Right atrium auricular region (tissue), 2 donors: ENCODE results near the gene STN1. TPM values are rescaled to one million over a fixed set of nuclear protein-coding genes. Genes with fewer than 3 reads are reported as not detected.

ENCODE experiments used
- DNase-seq: peaks from one replicate; pipeline ENCODE4 v3.0.0-alpha.2; 2019; ENCODE audit warnings: low spot score
- H3K27ac ChIP-seq, 2 donors: fragments of 200-600 bp; sonication (generic); 1 replicate in 1 of 2; 2 replicates in 1 of 2; pipeline ENCODE4 v1.5.1; 2016 to 2019
- H3K27me3 ChIP-seq, 2 donors: fragments of 200-600 bp; sonication (generic); one replicate each; pipeline versions ENCODE4 v1.5.1 to v1.6.0; 2017 to 2019
- H3K36me3 ChIP-seq: fragments of 200-600 bp; sonication (generic); one replicate; pipeline ENCODE4 v1.5.1; 2016
- H3K4me1 ChIP-seq, 2 donors: fragments of 200-600 bp; sonication (generic); one replicate each; pipeline versions ENCODE4 v1.5.1 to v1.6.0; 2017 to 2019
- H3K4me3 ChIP-seq, 2 donors: fragments of 200-600 bp; sonication (generic); 1 replicate in 1 of 2; 2 replicates in 1 of 2; pipeline ENCODE4 v1.5.1; 2017 to 2019; ENCODE audit warnings: mild to moderate bottlenecking in 1 of 2, moderate library complexity in 1 of 2
- H3K9me3 ChIP-seq, 2 donors: fragments of 200-600 bp; sonication (generic); one replicate each; pipeline ENCODE4 v1.5.1; 2019
- total RNA-seq, 2 donors: library from RNA; depleted of rRNA; stranded (reverse); fragments of >200 nt; gene quantifications; one replicate each; pipeline ENCODE4 v1.1.0, GENCODE V29; 2016
- TF ChIP-seq, protein P1 (sequence below), 2 donors: fragments of 200-600 bp; sonication (generic); IDR thresholded peaks; one replicate each; pipeline ENCODE4 v1.5.1; 2019; ENCODE audit warnings: antibody characterized with exemption in 2 of 2

The STN1 gene
- total RNA-seq, 2 donors from 2014 or later = 26.8 to 35.3 TPM

DNA sequence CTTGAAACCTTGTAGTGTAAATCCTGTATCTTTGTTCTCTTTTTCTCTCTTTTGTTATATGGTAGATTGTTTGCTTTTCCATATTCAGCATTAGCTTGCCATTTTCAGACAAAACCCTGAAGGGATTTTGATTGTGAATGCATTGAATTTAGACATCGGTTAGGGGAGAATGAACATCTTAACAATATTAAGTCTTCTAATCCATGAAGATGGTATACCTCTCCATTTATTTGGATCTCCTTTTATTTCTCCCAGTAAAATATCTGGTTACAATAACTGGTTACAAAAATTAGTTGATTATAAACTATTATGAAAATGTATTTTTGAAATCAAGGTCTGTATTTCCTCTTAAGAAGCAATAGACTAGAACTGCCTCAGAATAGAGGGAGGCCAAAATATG lies 36.6 kb upstream of the STN1 start:
- TF ChIP-seq, protein P1, sequence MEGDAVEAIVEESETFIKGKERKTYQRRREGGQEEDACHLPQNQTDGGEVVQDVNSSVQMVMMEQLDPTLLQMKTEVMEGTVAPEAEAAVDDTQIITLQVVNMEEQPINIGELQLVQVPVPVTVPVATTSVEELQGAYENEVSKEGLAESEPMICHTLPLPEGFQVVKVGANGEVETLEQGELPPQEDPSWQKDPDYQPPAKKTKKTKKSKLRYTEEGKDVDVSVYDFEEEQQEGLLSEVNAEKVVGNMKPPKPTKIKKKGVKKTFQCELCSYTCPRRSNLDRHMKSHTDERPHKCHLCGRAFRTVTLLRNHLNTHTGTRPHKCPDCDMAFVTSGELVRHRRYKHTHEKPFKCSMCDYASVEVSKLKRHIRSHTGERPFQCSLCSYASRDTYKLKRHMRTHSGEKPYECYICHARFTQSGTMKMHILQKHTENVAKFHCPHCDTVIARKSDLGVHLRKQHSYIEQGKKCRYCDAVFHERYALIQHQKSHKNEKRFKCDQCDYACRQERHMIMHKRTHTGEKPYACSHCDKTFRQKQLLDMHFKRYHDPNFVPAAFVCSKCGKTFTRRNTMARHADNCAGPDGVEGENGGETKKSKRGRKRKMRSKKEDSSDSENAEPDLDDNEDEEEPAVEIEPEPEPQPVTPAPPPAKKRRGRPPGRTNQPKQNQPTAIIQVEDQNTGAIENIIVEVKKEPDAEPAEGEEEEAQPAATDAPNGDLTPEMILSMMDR (IDR thresholded peaks at IDR 0.05) = no peak
- Histone ChIP-seq H3K36me3 (no peaks in the 10 kb centered on the region), H3K4me1 (no peaks in the 10 kb centered on the region), H3K27ac (no peak overlapping the region), H3K4me3 (no peak overlapping the region), H3K27me3 (no peaks in the 10 kb centered on the region), H3K9me3 (peaks cover 0 to 8% of the 10 kb centered on the region in 2 donors)
- no peak for DNase-seq

DNA sequence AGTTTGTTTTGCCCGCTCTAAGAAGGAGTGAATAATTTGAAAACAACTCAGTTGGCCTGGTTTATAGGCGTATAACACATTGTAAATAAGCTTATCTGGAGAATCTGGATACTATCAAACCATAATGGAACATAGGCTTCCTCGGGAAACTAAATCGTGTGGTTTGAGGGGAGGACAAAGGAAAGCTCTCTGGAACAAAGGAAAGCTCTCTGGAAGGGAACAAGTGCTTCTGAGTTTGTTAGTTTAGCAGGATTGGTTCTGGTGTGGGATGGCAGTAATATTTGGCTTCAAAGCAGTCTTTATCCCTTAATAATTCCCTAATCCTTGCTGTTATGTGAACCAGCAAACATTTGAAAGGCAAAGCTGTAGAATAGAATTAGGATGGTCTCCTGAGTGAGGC lies 34.0 kb upstream of the STN1 start:
- TF ChIP-seq, protein P1 (IDR thresholded peaks at IDR 0.05) = no peak
- Histone ChIP-seq H3K36me3 (no peaks in the 10 kb centered on the region), H3K4me3 (no peak overlapping the region), H3K4me1 (no peaks in the 10 kb centered on the region), H3K9me3 (peaks cover 0 to 8% of the 10 kb centered on the region in 2 donors), H3K27ac (no peak overlapping the region), H3K27me3 (no peaks in the 10 kb centered on the region)
- no peak for DNase-seq

DNA sequence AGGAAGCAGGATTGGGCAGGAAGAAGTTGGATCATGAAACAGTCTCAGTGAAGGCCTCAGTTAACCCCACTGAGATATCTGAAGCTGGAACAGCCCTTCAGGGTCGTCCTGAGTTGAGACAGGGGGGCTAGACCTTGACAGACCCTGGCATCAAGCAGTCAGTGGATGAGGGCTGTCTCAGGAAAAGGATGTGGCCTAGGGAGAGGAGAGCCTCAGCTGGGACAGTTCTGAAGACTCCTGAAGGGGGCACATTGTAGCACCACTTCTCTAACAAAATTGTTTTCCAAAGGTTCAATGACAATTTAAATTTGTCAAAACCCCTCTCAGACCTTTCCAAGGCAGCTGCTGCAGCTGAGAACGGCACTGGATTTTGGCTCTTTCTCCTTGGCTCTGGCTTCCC lies 33.2 kb upstream of the STN1 start:
- no peak for DNase-seq
- TF ChIP-seq, protein P1 (IDR thresholded peaks at IDR 0.05) = no peak
- no peaks in the 10 kb centered on the region for H3K27me3 ChIP-seq
- H3K36me3 ChIP-seq = no peaks in the 10 kb centered on the region
- peaks cover 0 to 8% of the 10 kb centered on the region in 2 donors for H3K9me3 ChIP-seq
- no peak overlapping the region for H3K4me3 ChIP-seq
- H3K27ac ChIP-seq = no peak overlapping the region
- H3K4me1 ChIP-seq = no peaks in the 10 kb centered on the region

DNA sequence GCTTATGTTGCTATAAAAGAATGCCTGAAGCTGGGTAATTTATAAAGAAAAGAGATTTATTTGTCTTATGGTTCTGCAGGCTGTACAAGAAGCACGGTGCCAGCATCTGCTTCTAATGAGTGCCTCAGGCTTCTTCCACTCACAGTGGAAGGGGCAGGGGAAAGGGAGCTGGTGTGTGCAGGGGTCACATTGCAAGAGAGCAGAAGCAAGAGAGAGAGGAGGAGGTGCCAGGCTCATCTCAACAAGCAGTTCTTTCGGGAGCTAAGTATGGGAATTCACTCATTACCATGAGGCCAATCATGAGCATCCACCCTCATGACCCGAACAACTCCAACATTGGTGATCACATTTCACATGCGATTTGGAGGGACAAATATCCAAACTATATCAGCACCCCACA lies 31.7 kb upstream of the STN1 start:
- Histone ChIP-seq H3K27me3 (no peaks in the 10 kb centered on the region), H3K4me3 (no peak overlapping the region), H3K9me3 (peaks cover 0 to 6% of the 10 kb centered on the region in 2 donors), H3K27ac (no peak overlapping the region), H3K4me1 (no peaks in the 10 kb centered on the region), H3K36me3 (no peaks in the 10 kb centered on the region)
- DNase-seq = no peak
- TF ChIP-seq, protein P1 (IDR thresholded peaks at IDR 0.05) = no peak

DNA sequence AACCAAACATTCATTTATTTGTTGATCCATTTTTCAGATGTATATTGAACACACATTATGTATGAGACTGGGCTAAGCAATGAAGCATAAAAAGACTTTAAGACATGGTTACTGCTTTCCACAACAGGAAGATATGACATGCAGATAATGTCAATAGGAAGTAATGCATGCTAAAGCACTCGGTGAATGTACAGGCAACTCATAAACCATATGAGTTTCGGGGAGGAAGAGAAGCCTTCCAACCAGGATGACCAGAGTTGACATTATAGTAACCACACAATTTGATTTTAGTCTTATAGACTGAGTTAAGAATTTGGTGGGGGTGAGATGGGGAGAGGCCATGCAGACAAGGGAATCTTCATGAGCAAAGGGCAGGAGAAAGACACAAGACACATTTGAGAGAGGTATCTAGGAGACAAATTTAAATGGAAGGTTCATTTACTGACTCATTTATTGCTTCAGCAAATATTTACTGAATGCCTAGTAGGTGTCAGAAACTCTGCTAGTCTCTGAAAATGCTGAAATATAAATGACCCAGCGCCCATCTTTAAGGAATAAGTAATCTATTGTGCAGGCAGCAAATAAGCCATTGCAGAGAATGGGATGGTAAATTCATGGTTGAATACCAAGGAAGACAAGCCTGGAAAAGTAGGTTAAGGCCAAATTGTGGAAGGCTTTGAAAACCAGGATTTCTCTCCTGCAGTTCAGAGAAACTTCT lies 30.0 kb upstream of the STN1 start:
- no peak for DNase-seq
- no peaks in the 10 kb centered on the region for H3K27me3 ChIP-seq
- H3K4me1 ChIP-seq = no peaks in the 10 kb centered on the region
- TF ChIP-seq, protein P1 (IDR thresholded peaks at IDR 0.05) = no peak
- no peaks in the 10 kb centered on the region for H3K9me3 ChIP-seq
- H3K27ac ChIP-seq = no peak overlapping the region
- no peak overlapping the region for H3K4me3 ChIP-seq
- no peaks in the 10 kb centered on the region for H3K36me3 ChIP-seq

GRCh38 chr10:103942866-103943265 lies 24.9 kb upstream of the STN1 start:
- Histone ChIP-seq H3K27ac (no peak overlapping the region), H3K27me3 (no peaks in the 10 kb centered on the region), H3K4me3 (no peak overlapping the region), H3K36me3 (no peaks in the 10 kb centered on the region), H3K4me1 (no peaks in the 10 kb centered on the region), H3K9me3 (no peaks in the 10 kb centered on the region)
- no peak for DNase-seq
- TF ChIP-seq, protein P1 (IDR thresholded peaks at IDR 0.05) = no peak
